ENCODE measurements around the gene CD6. TPM values are rescaled to one million over a fixed set of nuclear protein-coding genes. Genes with fewer than 3 reads are reported as not detected.
A peak's percentile ranks its signal among the peaks of the same experiment; 100 is the strongest.

The CD6 gene
- total RNA-seq, 3 donors from 2014 or later: 0.80 to 1.9 (median 0.98) TPM

DNA sequence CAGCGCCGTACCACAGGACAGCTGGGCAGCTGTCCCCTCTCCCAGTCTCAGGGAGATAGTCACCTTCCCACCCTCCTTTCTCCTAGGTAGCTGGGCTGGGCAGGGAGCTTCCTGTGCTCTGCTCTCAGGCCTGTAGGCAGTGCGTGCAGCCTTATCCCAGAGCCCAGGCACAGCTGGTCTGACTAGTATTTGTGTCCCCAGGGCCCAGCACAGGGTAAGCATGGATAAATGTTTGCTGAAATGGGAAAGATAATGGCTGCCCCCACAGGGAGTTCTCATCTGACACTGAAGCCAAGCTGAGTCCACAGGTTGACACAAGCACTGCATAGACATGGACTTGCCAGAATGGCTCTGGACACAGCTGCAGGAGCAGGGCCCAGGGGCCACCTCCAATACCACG, 29.3 kb upstream of the CD6 start:
- peak in 1 of 2 donors; percentile 73 for DNase-seq (ENCODE audit: low spot score in 2 of 2)
- Histone ChIP-seq H3K27me3 (no peaks in the 10 kb centered on the region), H3K4me3 (no peak overlapping the region), H3K4me1 (peaks cover 0 to 8% of the 10 kb centered on the region in 2 donors), H3K36me3 (no peaks in the 10 kb centered on the region), H3K27ac (peak overlapping the region; percentile 74 to 80), H3K9me3 (no peaks in the 10 kb centered on the region)
- TF ChIP-seq POLR2A (IDR thresholded peaks at IDR 0.05) (no peak), CTCF (IDR thresholded peaks at IDR 0.05) (no peak), POLR2AphosphoS5 (IDR thresholded peaks at IDR 0.05) (no peak)
- intact Hi-C loops (cut with DNase I; ENCODE audit: low total_unique reads): no loop called here

- H3K4me3 ChIP-seq: no peak overlapping the region
- peak overlapping the region; percentile 74 to 80 for H3K27ac ChIP-seq
- peak in 1 of 2 donors; percentile 68 for DNase-seq (ENCODE audit: low spot score in 2 of 2)
- no peak for TF ChIP-seq POLR2AphosphoS5 (IDR thresholded peaks at IDR 0.05)
- no peak for TF ChIP-seq POLR2A (IDR thresholded peaks at IDR 0.05)
- no peak for TF ChIP-seq CTCF (IDR thresholded peaks at IDR 0.05)
- H3K27me3 ChIP-seq: no peaks in the 10 kb centered on the region
- H3K9me3 ChIP-seq: no peaks in the 10 kb centered on the region
- intact Hi-C loops (cut with DNase I; ENCODE audit: low total_unique reads): no loop called here
- H3K4me1 ChIP-seq: peaks cover 0 to 8% of the 10 kb centered on the region in 2 donors
- H3K36me3 ChIP-seq: no peaks in the 10 kb centered on the region
These were observed 28.4 kb upstream of the CD6 start for GRCh38 chr11:60942970-60943565.

GRCh38 chr11:60944490-60945294, 26.8 kb upstream of the CD6 start:
- TF ChIP-seq CTCF (IDR thresholded peaks at IDR 0.05) (no peak), POLR2A (IDR thresholded peaks at IDR 0.05) (no peak), POLR2AphosphoS5 (IDR thresholded peaks at IDR 0.05) (no peak)
- Histone ChIP-seq H3K27me3 (no peaks in the 10 kb centered on the region), H3K27ac (no peak overlapping the region), H3K36me3 (no peaks in the 10 kb centered on the region), H3K9me3 (no peaks in the 10 kb centered on the region), H3K4me3 (no peak overlapping the region), H3K4me1 (peaks cover 0 to 8% of the 10 kb centered on the region in 2 donors)
- DNase-seq (ENCODE audit: low spot score in 2 of 2): no peak
- intact Hi-C loops (cut with DNase I; ENCODE audit: low total_unique reads): no loop called here

- TF ChIP-seq CTCF (IDR thresholded peaks at IDR 0.05) (no peak), POLR2AphosphoS5 (IDR thresholded peaks at IDR 0.05) (no peak), POLR2A (IDR thresholded peaks at IDR 0.05) (no peak)
These were observed 26.2 kb upstream of the CD6 start for GRCh38 chr11:60945295-60945667.

DNA sequence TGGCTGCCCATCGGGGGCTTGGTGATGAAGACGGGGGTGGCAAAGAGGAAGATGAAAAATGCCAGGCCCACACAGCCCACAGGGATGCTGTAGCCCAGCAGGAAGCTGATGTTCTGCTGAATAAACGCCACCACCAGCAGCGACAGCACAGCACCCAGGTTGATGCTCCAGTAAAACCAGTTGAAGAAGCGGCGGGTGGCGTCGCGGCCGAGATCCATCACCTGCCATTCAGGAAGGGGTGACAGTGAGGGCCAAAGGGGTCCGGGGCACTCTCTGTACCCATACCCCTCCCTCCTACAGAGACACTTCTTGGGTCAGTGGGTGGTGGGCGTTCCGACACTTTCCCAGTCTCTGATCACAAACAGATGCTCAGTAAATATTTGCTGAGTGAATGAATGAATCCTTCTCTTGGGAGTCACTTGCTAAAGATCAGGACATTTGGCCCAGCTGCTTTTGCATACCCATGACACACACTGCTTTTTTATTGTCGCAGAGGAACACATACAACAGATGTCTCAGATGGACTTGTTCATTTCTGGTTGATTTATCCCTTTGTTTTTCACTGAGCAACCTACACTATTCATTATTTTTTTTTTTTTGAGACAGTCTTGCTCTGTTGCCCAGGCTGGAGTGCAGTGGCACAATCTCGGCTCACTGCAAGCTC, 24.7 kb upstream of the CD6 start:
- Histone ChIP-seq H3K27me3 (no peaks in the 10 kb centered on the region), H3K27ac (no peak overlapping the region), H3K36me3 (no peaks in the 10 kb centered on the region), H3K4me3 (no peak overlapping the region), H3K9me3 (no peaks in the 10 kb centered on the region), H3K4me1 (peaks cover 0 to 8% of the 10 kb centered on the region in 2 donors)
- intact Hi-C loops (cut with DNase I; ENCODE audit: low total_unique reads): no loop called here
- DNase-seq (ENCODE audit: low spot score in 2 of 2): no peak
- no peak for TF ChIP-seq CTCF (IDR thresholded peaks at IDR 0.05)

More at GRCh38 chr11:60945295-60945667, 26.2 kb upstream of the CD6 start:
- Histone ChIP-seq H3K4me3 (no peak overlapping the region), H3K4me1 (peaks cover 0 to 8% of the 10 kb centered on the region in 2 donors), H3K36me3 (no peaks in the 10 kb centered on the region), H3K27ac (no peak overlapping the region), H3K27me3 (no peaks in the 10 kb centered on the region), H3K9me3 (no peaks in the 10 kb centered on the region)
- no peak for DNase-seq (ENCODE audit: low spot score in 2 of 2)
- intact Hi-C loops (cut with DNase I; ENCODE audit: low total_unique reads): no loop called here

All from breast epithelium (tissue), 4 donors.